ENCODE measurements around the gene PPIF.

- TF ChIP-seq CTCF (IDR thresholded peaks at IDR 0.05) (no peak), POLR2A (IDR thresholded peaks at IDR 0.05) (no peak)
Measured at GRCh38 chr10:79349072-79349491, 1.8 kb downstream of the PPIF start.
